Activated T-cell treated with anti-CD3 and anti-CD28 coated beads, Interleukin-2, amount 50 U/mL, for 4 hours (primary cell): Measurements from ENCODE around the gene THSD4. TPM values are rescaled to one million over a fixed set of nuclear protein-coding genes. Genes with fewer than 3 reads are reported as not detected.

ENCODE experiments used
- ATAC-seq, 2 donors: fragments of 200-7000 bp; cut with Tn5 transposase; one replicate each; pipeline ENCODE4 v1.10.0; 2021
- DNase-seq: peaks from one replicate; pipeline ENCODE4 v3.0.0-alpha.2; 2020
- H3K27me3 Mint-ChIP-seq: one replicate; pipeline ENCODE4 v1.8.0; 2021; ENCODE audit warnings: low read depth, mixed read lengths
- H3K36me3 Mint-ChIP-seq: one replicate; pipeline ENCODE4 v1.8.0; 2022; ENCODE audit warnings: mixed read lengths; ENCODE audit not compliant: insufficient read depth
- H3K4me1 Mint-ChIP-seq: one replicate; pipeline ENCODE4 v1.8.0; 2021; ENCODE audit warnings: low read depth, mixed read lengths
- H3K4me3 Mint-ChIP-seq: one replicate; pipeline ENCODE4 v1.8.0; 2021; ENCODE audit warnings: mild to moderate bottlenecking, moderate library complexity, mixed read lengths
- H3K9me3 Mint-ChIP-seq: one replicate; pipeline ENCODE4 v1.8.0; 2021; ENCODE audit warnings: mixed read lengths
- total RNA-seq, 3 donors: library from RNA; stranded (reverse); gene quantifications; one replicate each; pipeline ENCODE4 v1.2.1, GENCODE V29; 2021

Gene THSD4
- total RNA-seq, 3 donors from 2014 or later: 0.08 to 0.16 (median 0.11) TPM

DNA sequence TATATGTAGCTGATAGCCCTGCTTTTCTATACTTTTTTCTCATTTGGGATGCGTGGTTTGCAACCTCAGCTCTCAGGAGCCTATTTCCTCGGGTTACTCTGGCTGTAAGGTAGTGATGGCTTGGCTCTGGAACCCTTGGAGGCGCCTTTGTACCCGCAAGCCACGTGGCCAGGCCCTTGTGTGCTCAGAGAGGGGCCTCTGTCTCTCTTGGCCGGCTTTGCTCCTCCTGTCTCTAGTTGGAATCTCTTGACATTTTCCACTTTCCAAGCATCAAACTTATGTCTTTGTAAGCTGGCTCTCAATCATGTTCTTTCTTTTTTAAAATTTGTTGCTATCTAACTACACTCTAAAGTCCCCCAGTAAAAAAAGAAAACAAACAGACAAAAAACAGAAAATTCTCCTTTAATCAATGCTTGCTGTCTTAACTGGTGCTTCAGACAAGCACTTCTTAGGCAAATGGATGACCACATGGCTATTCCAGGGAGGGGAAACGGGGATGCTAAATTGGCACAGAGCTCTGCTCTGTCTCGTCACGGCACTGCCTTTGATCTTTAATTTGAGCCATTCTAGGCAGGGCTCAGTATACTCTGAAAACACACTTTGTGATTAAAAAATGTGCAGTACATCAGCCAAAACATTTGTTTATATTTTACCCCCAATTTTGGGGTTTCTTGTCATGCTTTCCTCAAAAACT is 514.7 kb downstream of the THSD4 start:
- Mint-ChIP-seq H3K4me1 (no peaks in the 10 kb centered on the region), H3K9me3 (no peaks in the 10 kb centered on the region), H3K4me3 (no peak overlapping the region), H3K36me3 (no peaks in the 10 kb centered on the region), H3K27me3 (peaks cover 20% of the 10 kb centered on the region)
- DNase-seq: no peak
- ATAC-seq: no peak

GRCh38 chr15:71630475-71630809 is 515.2 kb downstream of the THSD4 start:
- no peaks in the 10 kb centered on the region for H3K9me3 Mint-ChIP-seq
- H3K4me3 Mint-ChIP-seq: no peak overlapping the region
- DNase-seq: no peak
- no peak for ATAC-seq
- H3K27me3 Mint-ChIP-seq: peaks cover 24% of the 10 kb centered on the region
- H3K4me1 Mint-ChIP-seq: no peaks in the 10 kb centered on the region
- H3K36me3 Mint-ChIP-seq: no peaks in the 10 kb centered on the region

DNA sequence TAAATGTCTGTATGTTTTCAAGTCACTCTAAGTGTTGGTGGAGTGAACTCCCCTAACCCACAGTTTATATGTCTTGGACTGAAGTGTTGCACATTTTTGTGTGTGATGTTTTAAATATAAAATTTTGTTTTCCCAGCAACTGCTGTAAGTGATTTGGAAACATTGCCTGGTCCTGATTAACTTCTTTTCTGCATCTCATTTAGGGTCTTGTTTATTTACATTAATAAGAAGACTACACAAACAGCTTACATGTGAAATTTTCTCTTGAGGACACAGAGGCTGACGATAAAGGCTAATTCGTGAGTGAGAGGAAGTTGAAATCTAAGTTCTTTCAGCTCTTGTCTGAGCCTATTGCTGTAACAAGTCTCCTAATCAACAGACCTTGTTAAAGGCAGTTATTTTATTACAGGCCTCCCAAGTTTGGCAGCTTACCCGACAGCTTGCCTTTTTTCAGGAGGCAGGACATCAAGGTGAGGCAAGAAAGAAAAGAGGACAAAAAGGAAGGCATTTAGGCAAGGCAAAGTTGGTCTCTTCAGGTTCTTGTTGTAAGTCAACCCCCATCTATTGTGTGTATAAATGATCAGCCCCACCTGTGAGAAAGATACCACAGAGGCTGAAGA is 517.4 kb downstream of the THSD4 start:
- Mint-ChIP-seq H3K27me3 (peaks cover 25% of the 10 kb centered on the region), H3K9me3 (no peaks in the 10 kb centered on the region), H3K4me3 (no peak overlapping the region), H3K4me1 (no peaks in the 10 kb centered on the region), H3K36me3 (no peaks in the 10 kb centered on the region)
- ATAC-seq (no peak), DNase-seq (no peak)

DNA sequence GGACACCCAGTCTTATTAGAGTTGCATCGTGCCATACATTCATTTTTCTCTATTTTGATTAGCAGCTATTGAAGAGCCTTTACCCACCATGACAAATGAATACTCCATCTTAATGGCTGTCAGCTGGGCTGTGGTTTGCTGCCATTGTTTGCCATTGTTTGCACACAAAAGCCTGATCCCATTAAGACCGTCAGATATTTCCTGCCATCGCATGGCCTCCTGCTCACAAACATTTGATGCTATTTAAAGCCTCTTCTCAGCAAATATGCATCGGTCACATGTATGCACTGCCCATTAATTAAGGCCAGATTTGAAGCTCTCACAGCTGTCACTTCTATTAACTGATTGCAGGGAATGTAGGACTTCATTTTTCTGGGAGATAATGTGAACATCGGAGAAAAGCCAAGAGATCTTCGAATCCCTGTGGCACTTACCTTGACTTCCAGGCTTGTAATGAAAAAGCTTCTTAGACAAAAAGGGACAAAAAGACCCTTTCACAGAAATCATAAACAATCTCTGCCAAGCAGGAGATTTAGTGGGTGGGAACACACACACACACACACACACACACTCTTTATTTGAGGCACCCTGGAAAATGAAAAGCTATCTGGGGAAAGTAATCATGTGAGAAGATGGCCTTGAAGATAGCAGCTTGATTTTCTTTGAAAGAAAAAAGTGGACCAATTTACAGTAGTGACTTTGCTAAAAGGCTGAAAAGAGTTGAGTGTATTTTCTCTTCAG is 519.7 kb downstream of the THSD4 start:
- no peaks in the 10 kb centered on the region for H3K4me1 Mint-ChIP-seq
- ATAC-seq (no peak), DNase-seq (no peak)
- peaks cover 24% of the 10 kb centered on the region for H3K27me3 Mint-ChIP-seq
- no peaks in the 10 kb centered on the region for H3K36me3 Mint-ChIP-seq
- no peak overlapping the region for H3K4me3 Mint-ChIP-seq
- H3K9me3 Mint-ChIP-seq: no peaks in the 10 kb centered on the region

GRCh38 chr15:71635735-71636134 is 520.5 kb downstream of the THSD4 start:
- no peaks in the 10 kb centered on the region for H3K9me3 Mint-ChIP-seq
- DNase-seq (no peak), ATAC-seq (no peak)
- no peak overlapping the region for H3K4me3 Mint-ChIP-seq
- peaks cover 25% of the 10 kb centered on the region for H3K27me3 Mint-ChIP-seq
- H3K36me3 Mint-ChIP-seq: no peaks in the 10 kb centered on the region
- H3K4me1 Mint-ChIP-seq: no peaks in the 10 kb centered on the region

DNA sequence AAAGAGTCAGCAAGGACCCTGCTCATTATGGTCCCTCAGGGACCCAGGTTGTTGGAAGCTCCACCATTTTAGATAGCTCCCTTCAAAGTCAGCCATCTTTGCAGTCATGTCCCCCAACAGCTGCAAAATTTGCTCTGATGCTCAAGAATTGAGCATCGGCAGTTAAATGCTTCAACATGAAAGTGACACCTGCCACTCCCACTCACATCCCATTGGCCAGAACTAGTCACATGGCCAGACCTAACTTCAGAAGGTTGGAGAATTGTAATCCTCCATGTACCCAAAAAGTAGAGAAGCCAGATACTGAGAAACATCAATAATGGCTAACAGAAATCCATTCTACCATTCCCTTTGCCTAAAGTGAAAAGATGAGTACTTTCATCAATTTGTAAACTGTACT is 523.6 kb downstream of the THSD4 start:
- ATAC-seq: no peak
- Mint-ChIP-seq H3K27me3 (peaks cover 20% of the 10 kb centered on the region), H3K4me3 (no peak overlapping the region), H3K9me3 (no peaks in the 10 kb centered on the region), H3K4me1 (no peaks in the 10 kb centered on the region), H3K36me3 (no peaks in the 10 kb centered on the region)
- no peak for DNase-seq

DNA sequence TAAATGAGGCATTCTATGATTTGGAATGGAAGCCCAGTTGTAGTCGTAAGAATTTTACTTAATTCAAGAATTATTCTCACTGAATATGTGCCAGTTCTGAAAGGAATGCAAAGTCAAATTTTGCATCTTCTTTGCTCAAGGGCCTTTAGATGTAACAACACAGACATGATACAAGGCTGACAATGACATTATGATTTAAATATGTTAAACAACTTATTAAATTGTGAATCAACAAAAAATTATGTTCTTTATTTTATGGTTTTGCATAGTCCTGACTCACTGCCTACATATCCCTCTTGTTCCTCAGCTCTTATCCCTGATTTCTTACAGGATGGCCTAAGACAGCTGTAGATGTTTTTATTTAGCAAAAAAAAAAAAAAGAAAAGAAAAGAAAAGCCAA is 524.2 kb downstream of the THSD4 start:
- Mint-ChIP-seq H3K9me3 (no peaks in the 10 kb centered on the region), H3K4me1 (no peaks in the 10 kb centered on the region), H3K4me3 (no peak overlapping the region), H3K27me3 (peaks cover 18% of the 10 kb centered on the region), H3K36me3 (no peaks in the 10 kb centered on the region)
- ATAC-seq (no peak), DNase-seq (no peak)

GRCh38 chr15:71643918-71644317 is 528.6 kb downstream of the THSD4 start:
- H3K9me3 Mint-ChIP-seq: peaks cover 3% of the 10 kb centered on the region
- H3K4me1 Mint-ChIP-seq: no peaks in the 10 kb centered on the region
- no peak for ATAC-seq
- no peak for DNase-seq
- peaks cover 5% of the 10 kb centered on the region for H3K27me3 Mint-ChIP-seq
- H3K36me3 Mint-ChIP-seq: no peaks in the 10 kb centered on the region
- no peak overlapping the region for H3K4me3 Mint-ChIP-seq

- Mint-ChIP-seq H3K4me1 (no peaks in the 10 kb centered on the region), H3K36me3 (no peaks in the 10 kb centered on the region), H3K4me3 (no peak overlapping the region), H3K27me3 (peaks cover 8% of the 10 kb centered on the region), H3K9me3 (peaks cover 3% of the 10 kb centered on the region)
- DNase-seq: no peak
- no peak for ATAC-seq
Observed at GRCh38 chr15:71646767-71647486, 531.7 kb downstream of the THSD4 start.

DNA sequence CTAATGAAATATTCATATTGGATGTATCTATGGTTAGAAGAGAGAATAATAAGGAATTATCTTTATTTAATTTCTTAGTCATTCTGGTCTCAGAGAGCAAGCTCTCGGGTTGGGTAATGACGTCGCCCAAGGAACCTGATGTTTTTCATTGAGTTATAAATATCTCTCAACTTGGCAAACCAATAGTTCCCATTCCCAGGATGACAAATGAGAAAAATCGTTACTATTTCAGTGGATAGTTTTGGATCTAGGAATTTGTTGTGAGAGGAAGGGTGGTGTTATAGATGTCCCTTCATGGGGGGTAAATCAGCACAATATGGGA is 532.2 kb downstream of the THSD4 start:
- no peak for DNase-seq
- Mint-ChIP-seq H3K9me3 (peaks cover 3% of the 10 kb centered on the region), H3K36me3 (no peaks in the 10 kb centered on the region), H3K27me3 (peaks cover 8% of the 10 kb centered on the region), H3K4me1 (no peaks in the 10 kb centered on the region), H3K4me3 (no peak overlapping the region)
- ATAC-seq: no peak

DNA sequence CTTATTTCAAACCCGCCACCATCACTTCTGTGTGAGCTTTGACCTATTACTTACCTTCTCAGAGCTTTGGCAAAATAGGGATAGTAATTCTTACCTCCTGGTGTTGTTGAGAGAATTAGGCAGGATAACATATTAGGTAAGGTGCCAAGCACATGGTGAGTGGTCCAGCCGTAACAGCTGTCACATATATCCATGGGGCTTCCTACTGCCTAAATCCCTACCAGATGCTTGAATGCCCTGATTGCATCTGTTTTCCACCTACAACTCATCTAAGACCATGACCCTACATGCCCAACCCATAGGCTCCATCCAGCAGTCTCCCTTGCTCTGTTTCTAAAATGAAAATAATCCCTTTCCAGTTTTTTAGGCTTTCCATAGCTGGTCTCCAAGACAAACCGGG is 532.8 kb downstream of the THSD4 start:
- ATAC-seq: no peak
- no peaks in the 10 kb centered on the region for H3K36me3 Mint-ChIP-seq
- no peak overlapping the region for H3K4me3 Mint-ChIP-seq
- no peak for DNase-seq
- no peaks in the 10 kb centered on the region for H3K4me1 Mint-ChIP-seq
- peaks cover 8% of the 10 kb centered on the region for H3K27me3 Mint-ChIP-seq
- peaks cover 3% of the 10 kb centered on the region for H3K9me3 Mint-ChIP-seq

DNA sequence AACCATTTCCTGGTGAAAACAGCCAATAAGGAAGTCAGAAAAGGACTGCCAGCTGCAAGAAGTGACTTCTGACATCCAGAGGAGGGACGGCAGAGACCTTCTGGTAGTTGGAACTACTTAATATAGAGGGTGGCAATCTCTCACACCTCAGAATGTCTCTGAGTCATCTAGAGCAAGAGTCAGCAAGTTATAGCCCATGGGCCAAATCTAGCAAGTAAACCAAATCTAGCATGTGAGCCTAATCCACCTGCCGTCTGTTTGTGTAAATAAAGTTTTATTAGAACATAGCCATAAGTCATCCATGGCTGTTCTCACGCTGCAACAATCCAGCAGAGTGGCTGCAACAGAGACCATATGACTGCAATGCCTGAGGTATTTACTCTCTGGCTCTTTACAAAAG is 534.6 kb downstream of the THSD4 start:
- Mint-ChIP-seq H3K9me3 (peaks cover 3% of the 10 kb centered on the region), H3K4me3 (no peak overlapping the region), H3K4me1 (no peaks in the 10 kb centered on the region), H3K36me3 (no peaks in the 10 kb centered on the region), H3K27me3 (peaks cover 8% of the 10 kb centered on the region)
- no peak for DNase-seq
- ATAC-seq: no peak

DNA sequence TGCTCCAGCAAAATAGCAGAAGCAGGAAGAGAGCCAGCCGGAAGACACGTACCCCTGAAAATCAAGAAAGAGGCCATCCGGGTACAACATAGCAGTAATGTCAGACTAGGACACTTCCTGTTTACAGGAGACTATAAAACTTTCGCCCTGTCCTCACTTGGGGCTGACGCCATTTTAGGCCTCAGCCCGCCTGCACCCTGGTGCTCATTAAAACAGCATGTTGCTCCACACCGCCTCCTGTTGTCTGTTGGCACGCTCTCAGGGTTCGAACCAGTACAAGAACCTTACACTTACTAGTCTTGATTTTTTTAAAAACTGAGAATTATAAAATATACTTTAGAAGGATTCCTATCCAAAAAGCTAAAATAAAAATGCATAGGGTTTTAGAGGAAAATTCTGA is 535.3 kb downstream of the THSD4 start:
- no peak for ATAC-seq
- Mint-ChIP-seq H3K9me3 (no peaks in the 10 kb centered on the region), H3K36me3 (no peaks in the 10 kb centered on the region), H3K4me1 (no peaks in the 10 kb centered on the region), H3K4me3 (no peak overlapping the region), H3K27me3 (peaks cover 8% of the 10 kb centered on the region)
- no peak for DNase-seq

DNA sequence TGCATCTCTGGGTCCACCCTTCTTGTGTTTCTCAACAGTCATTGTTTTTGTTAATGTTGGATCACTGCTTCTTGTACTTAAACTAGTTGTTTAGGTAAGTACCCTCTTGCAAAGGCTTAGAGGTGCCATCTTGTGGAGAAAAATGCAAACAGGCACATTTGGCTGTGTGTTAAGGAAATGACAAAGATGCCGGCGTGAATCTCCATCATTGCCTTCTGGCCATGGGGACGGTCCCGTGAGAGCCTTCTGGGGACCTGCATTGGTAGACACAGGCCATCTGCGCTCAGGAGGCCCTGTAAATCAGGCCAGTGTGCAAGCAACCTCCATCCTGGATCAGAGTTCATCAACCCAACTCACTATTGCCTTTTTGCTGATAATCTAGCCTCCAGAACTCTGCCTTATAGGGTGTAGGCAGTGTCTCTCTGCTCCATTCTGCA is 536.5 kb downstream of the THSD4 start:
- Mint-ChIP-seq H3K4me1 (no peaks in the 10 kb centered on the region), H3K9me3 (no peaks in the 10 kb centered on the region), H3K36me3 (no peaks in the 10 kb centered on the region), H3K4me3 (no peak overlapping the region), H3K27me3 (peaks cover 8% of the 10 kb centered on the region)
- DNase-seq: no peak
- ATAC-seq: no peak
